ENCODE measurements around the gene AMIGO1. TPM values are rescaled to one million over a fixed set of nuclear protein-coding genes. Genes with fewer than 3 reads are reported as not detected.

Gene AMIGO1
- total RNA-seq, 1 experiment from 2014 or later = 0.10 TPM

- no peaks in the 10 kb centered on the region for H3K9me3 ChIP-seq (ENCODE audit: control insufficient read depth in 1 of 2, insufficient read depth in 1 of 2, low read depth in 1 of 2, low read length in 2 of 2)
- no peaks in the 10 kb centered on the region for H3K36me3 ChIP-seq (ENCODE audit: control insufficient read depth in 1 of 2, insufficient read depth in 2 of 2, low read length in 2 of 2)
- no peaks in the 10 kb centered on the region for H3K9me2 ChIP-seq (ENCODE audit: insufficient read depth)
- no peaks in the 10 kb centered on the region for H4K20me1 ChIP-seq (ENCODE audit: insufficient read depth)
- intact Hi-C loops (cut with micrococcal nuclease) = loop anchor here (10.0 kb wide), 1 partner anchor 335 kb away; no protein-coding TSS in a partner anchor
- no peaks in the 10 kb centered on the region for H3K27me3 ChIP-seq (ENCODE audit: insufficient read depth, low read length)
- TF ChIP-seq RAD21 (IDR thresholded peaks at IDR 0.05; ENCODE audit: low read depth) = no peak
- TF ChIP-seq EZH2 (IDR thresholded peaks at IDR 0.05) = no peak
- no peak for TF ChIP-seq SIN3A (IDR thresholded peaks at IDR 0.05; ENCODE audit: low read depth)
- no peak for TF ChIP-seq FOSL1 (IDR thresholded peaks at IDR 0.05; ENCODE audit: low read depth)
- TF ChIP-seq ATF3 (IDR thresholded peaks at IDR 0.05) = no peak
- no peak for TF ChIP-seq EZH2phosphoT487 (IDR thresholded peaks at IDR 0.05; ENCODE audit: borderline replicate concordance)
- TF ChIP-seq YY1 (IDR thresholded peaks at IDR 0.05; ENCODE audit: extremely low read depth, insufficient replicate concordance, low read depth, low read length) = no peak
- no peak for TF ChIP-seq ZFX (IDR thresholded peaks at IDR 0.05)
- no peak for TF ChIP-seq ZBTB33 (IDR thresholded peaks at IDR 0.05; ENCODE audit: extremely low read depth, insufficient replicate concordance, low read length)
- TF ChIP-seq SP1 (IDR thresholded peaks at IDR 0.05; ENCODE audit: low read depth) = no peak
- TF ChIP-seq SRF (IDR thresholded peaks at IDR 0.05; ENCODE audit: low read depth) = no peak
- TF ChIP-seq CBX3 (IDR thresholded peaks at IDR 0.05; ENCODE audit: low read depth) = no peak
- no peak for TF ChIP-seq CTCF (IDR thresholded peaks at IDR 0.05 in 2 of 3, conservative IDR thresholded peaks at IDR 0.05 in 1 of 3; ENCODE audit: borderline replicate concordance in 1 of 3, insufficient read depth in 1 of 3, low read depth in 2 of 3, low read length in 2 of 3)
- no peak for TF ChIP-seq ZNF274 (IDR thresholded peaks at IDR 0.05; ENCODE audit: low read depth, low read length)
- BruUV-seq (replicated peaks) = no TSS peak
- ChIA-PET RAD21 (ENCODE audit: low non-redundant PET in 1 of 2, low total read pairs in 2 of 2, uncharacterized antibody in 2 of 2, unreplicated experiment in 2 of 2) (no interaction called here), POLR2A (no interaction called here), CTCF (no interaction called here)
- H3K27ac ChIP-seq (ENCODE audit: low read depth, low read length) = no peak within 1 kb of the TSS
- H3K4me2 ChIP-seq (ENCODE audit: low read length) = no peak within 1 kb of the TSS
- no peaks in the 10 kb centered on the region for H3K4me1 ChIP-seq (ENCODE audit: control insufficient read depth in 1 of 2, insufficient read depth in 2 of 2, low read length in 2 of 2)
- DNase-seq (ENCODE audit: low read depth, low spot score) (no peak), ATAC-seq (no peak)
- no peak within 1 kb of the TSS for H3K9ac ChIP-seq (ENCODE audit: low read length)
- H2AFZ ChIP-seq (ENCODE audit: low read depth, low read length, poor library complexity, severe bottlenecking) = no peak within 1 kb of the TSS
- no peak within 1 kb of the TSS for H3K4me3 ChIP-seq (replicated peaks in 1 of 2; ENCODE audit: low read depth in 1 of 2, low read length in 2 of 2)
- H3K79me2 ChIP-seq (ENCODE audit: insufficient read depth, low read length) = no peaks in the 10 kb centered on the region
Measured at GRCh38 chr1:109539676-109540075, 30.1 kb upstream of the AMIGO1 start, which contains the start of gene GPR61. GPR61 (plus strand) TSS chr1:109539872; CDS start chr1:109543023, 3,151 bp downstream.
